KOPT-K1 (cell line): ENCODE data around the gene ITGAL.
A peak's percentile ranks its signal among the peaks of the same experiment; 100 is the strongest.

Source experiments
- H3K27ac ChIP-seq: fragments of 200-600 bp; sonication (generic); 2 replicates; pipeline ENCODE4 v1.5.1; 2016; ENCODE audit warnings: antibody characterized with exemption, mild to moderate bottlenecking, low read depth, low read length; ENCODE audit not compliant: poor library complexity, severe bottlenecking
- H3K36me3 ChIP-seq: fragments of 200-600 bp; sonication (generic); 2 replicates; pipeline ENCODE4 v1.5.1; 2017; ENCODE audit warnings: antibody characterized with exemption, mild to moderate bottlenecking, low read length, moderate library complexity; ENCODE audit not compliant: insufficient read depth
- H3K9me3 ChIP-seq: fragments of 200-600 bp; sonication (generic); 2 replicates; pipeline ENCODE4 v1.5.1; 2017; ENCODE audit warnings: antibody characterized with exemption, low read length, mild to moderate bottlenecking; ENCODE audit not compliant: insufficient read depth, poor library complexity, severe bottlenecking

The ITGAL gene

DNA sequence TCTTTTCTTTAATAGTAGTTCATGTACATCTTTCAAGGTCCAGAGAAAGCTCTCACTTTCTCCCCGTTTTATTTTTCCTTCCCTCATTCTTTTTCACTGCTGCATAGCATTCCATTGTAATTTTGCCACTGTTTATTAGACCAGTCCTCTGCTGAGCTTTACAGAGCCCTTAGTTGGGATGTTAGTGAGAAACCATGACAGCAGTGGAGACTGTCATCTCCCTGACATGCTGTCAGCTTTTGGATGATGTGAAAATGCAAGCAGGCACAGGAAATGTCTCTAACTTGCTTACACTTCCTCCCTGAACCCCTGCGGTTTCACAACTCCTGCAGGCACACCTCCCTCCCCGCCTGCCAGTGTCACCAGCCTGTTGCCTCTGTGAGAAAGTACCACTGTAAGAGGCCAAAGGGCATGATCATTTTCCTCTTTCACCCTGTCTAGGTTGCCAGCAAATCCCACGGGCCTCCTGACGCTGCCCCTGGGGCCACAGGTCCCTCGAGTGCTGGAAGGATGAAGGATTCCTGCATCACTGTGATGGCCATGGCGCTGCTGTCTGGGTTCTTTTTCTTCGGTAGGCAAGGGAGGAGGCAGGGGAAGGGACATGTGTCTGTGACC is at the start of gene ITGAL:
TSS of gene ITGAL (plus strand) at position 415 of the 615 bp plus-strand sequence. CDS start at position 511, 96 bp downstream.
- H3K27ac ChIP-seq = peak within 1 kb of the TSS; percentile 81
- no peaks in the 10 kb centered on the region for H3K9me3 ChIP-seq

DNA sequence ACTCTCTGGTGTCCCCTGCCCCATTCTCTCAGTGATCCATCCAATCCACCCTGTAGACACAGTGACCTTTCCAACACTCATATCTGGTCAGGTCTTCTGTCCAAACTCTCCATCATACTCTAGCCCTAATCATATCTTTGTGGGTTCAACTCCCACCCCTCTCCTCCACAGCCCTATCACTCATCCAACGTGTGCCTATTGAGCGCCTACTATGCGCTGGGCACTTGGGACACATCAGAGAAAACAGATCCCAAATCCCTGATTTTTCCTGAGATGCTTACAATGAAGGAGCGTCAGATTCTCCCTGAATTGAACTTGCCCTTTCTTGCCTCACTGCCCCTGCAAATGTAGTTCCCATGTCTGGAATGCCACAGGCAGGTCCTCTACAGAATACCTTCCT is 44.5 kb upstream of the ITGAL start:
- Histone ChIP-seq H3K9me3 (no peaks in the 10 kb centered on the region), H3K27ac (no peak overlapping the region), H3K36me3 (peaks cover 58% of the 10 kb centered on the region)

More for the DNA sequence above, at the start of gene ITGAL:
- peaks cover 34% of the 10 kb centered on the region for H3K36me3 ChIP-seq

DNA sequence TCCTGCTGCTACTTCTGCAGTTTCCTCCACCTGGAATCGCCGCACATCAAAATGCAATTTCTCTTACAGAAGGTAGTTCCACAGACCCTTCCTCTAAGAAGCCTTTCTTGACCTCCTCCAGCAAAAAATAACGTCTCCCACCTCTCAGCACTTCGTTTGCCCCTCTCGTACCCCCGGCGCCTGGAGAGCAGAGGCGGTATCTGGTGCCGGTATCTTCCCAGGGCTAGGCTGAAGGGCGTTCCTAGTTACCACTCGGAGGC is 43.2 kb upstream of the ITGAL start:
- Histone ChIP-seq H3K9me3 (no peaks in the 10 kb centered on the region), H3K36me3 (peaks cover 45% of the 10 kb centered on the region), H3K27ac (peak overlapping the region; percentile 81)

DNA sequence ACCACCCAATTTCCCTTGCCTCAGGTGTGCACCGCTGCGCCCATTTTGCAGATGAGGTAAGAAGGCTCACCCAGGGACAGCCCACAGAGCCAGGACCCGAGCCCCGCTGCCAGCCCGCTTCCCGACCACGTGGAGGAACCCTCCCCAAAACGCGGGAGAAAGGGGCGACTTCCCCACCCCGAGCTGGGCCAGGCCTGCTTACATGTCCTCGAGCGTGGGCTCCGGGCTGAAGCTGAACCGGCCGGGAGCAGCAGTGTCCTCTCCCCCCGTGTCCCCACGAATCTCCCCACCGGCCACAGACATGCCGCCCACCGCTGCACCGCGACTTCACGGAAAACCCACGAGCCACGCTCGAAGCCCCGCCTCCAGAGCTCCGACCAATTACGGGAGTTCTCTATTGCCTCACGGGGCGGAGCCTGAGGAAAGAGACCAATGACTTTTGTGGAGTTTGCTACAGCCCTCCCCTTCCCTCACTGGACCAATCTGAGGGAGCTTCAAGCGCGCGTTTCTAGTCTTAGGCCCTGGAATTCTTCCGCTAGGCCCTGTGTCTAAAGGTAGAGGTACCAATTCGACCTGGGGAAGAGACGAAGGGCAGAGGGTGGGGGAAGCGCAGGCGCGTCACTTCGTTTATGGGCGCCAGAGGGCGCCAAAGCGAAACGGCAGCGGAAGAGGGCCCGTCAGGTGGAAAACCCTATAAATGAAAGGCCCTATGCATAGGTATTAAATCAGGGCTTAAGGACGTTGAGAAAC is 42.7 kb upstream of the ITGAL start, which contains the start of gene DCTPP1:
TSS of gene DCTPP1 (minus strand) at position 353 of the 750 bp plus-strand sequence. CDS start at position 303, 50 bp downstream.
- Histone ChIP-seq H3K27ac (peak within 1 kb of the TSS; percentile 81), H3K36me3 (peaks cover 40% of the 10 kb centered on the region), H3K9me3 (no peaks in the 10 kb centered on the region)

DNA sequence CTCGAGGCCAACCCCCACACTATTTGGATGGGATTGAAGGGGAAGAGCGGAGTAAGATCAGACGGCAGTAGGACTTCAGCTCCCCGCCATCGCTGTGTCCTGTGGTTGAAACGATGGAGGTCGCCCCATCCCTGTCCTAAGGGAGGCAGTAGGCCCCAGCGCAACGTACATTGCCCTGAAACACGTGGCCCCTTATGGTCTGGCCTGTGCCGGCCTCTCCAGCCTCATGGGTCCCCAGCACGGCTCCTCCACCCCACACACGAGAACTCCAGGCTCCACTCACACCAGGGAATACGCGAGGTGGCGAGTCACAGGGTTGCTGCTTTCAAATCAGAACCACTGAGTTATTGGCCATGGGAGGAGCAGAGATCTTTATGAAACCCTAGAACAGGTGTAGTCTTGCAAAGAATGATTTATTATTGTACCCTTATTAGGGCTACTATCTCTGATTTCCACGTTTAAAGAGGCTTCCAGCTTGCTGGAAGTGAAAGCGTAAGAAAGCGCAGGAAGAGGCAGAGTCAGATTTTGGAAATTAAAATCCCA is 42.0 kb upstream of the ITGAL start:
- no peaks in the 10 kb centered on the region for H3K9me3 ChIP-seq
- H3K27ac ChIP-seq = peak overlapping the region; percentile 81
- H3K36me3 ChIP-seq = peaks cover 33% of the 10 kb centered on the region

DNA sequence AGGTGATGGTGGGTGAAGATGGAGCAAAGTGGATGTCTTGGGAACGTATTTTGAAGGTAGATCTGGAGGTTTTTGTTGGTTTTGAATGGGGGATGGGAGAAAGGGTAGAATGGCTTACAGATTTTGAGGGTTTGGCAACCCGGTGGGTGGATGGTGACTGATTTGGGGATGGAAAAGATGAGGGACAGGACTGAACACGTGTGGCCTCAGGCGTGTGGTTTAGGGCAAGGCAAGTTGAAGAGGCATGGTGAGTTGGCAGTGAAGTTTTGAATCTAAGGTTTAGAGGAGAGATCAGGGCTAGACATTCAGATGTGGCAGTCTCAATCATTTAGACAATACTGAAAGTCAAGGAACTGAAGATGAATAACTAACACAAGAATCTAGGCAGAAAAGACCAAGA is 37.7 kb upstream of the ITGAL start:
- H3K9me3 ChIP-seq = no peaks in the 10 kb centered on the region
- no peak overlapping the region for H3K27ac ChIP-seq

DNA sequence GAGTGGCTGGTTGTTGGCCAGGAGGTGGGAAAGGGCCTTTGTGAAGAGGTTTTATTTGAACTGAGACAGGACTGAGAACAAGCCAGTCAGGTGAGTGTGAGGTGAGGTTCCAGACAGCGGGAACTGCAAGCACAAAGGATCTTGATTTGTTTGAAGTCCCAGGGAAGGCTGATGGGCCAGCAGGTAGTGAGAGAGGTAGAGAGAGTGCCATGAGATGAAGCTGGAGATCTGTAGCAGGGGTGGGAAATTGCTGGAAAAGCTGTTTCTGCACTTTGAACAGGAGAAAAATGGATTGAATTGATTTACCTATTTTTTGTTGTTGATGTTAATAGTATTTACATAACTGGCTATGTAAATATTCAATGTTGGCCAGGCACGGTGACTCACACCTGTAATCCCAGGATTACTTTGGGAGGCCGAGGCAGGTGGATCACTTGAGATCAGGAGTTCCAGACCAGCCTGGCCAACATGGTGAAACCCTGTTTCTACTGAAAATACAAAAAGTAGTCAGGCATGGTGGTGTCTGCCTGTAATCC is 35.0 kb upstream of the ITGAL start:
- Histone ChIP-seq H3K36me3 (no peaks in the 10 kb centered on the region), H3K9me3 (no peaks in the 10 kb centered on the region), H3K27ac (no peak overlapping the region)

More for the DNA sequence above, 37.7 kb upstream of the ITGAL start:
- H3K36me3 ChIP-seq = no peaks in the 10 kb centered on the region

DNA sequence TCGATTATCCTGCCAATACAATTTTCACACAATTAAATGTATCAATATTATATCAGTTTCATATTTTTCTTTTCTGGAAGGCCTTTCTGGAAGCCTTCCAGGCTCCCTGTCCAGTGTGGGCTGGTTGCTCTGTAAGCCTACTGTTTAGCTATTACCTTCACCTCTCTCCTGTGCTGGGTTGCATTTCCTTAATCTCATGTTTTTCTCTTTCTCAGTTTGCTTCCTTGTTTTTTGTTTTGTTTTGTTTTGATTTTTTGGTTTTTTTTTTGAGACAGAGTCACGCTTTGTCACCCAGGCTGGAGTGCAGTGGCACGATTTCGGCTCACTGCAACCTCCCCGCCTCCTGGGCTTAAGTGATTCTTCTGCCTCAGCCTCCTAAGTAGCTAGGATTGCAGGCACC is 33.7 kb upstream of the ITGAL start:
- no peak overlapping the region for H3K27ac ChIP-seq
- H3K9me3 ChIP-seq = no peaks in the 10 kb centered on the region
- H3K36me3 ChIP-seq = peaks cover 12% of the 10 kb centered on the region

DNA sequence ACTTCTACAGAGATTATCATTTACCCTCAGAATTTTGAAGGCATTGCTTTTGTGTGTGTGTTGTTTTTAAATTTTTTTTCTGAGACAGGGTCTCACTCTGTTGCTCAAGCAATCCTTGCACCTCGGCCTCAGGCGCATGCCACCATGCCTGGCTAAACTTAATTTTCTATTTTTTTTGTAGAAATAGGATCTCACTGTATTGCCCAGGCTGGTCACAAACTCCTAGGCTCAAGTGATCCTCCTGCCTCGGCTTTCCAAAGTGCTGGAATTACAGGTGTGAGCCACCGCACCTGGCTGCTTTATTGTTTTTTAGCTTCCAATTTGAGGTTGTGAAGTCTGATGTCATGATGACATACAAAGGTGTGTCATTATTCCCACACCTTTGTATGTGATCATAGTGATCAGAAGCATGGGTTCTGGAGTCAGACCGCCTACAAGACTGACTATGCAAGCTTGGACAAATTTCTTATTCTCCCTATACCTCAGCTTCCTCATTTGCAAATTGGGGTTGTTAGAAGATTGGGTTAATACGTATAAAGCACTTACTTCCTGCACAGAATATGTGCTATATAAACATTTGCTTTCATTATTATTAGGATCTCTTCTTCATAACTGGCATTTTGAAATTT is 32.7 kb upstream of the ITGAL start:
- Histone ChIP-seq H3K9me3 (no peaks in the 10 kb centered on the region), H3K36me3 (peaks cover 22% of the 10 kb centered on the region), H3K27ac (no peak overlapping the region)

DNA sequence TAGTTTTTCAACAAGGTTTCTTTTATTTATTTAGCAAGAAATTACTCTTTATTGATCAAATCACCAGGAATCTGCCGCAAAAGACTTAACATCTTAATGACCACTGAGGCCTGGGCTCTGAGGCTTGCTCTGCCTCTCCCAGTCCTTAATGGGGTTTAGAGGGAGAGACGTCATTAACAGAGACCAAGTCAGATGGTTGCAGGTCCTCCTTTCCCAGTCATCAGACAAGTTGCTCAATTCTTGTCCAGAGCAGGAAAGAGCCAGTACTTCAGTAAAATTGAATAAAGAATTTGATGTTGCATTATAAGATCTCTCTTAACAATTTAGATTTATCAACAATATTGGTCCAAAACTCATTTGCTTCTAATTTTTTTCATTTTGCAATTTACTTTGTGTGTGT is 28.9 kb upstream of the ITGAL start:
- H3K9me3 ChIP-seq = no peaks in the 10 kb centered on the region
- H3K27ac ChIP-seq = no peak overlapping the region
- peaks cover 23% of the 10 kb centered on the region for H3K36me3 ChIP-seq

DNA sequence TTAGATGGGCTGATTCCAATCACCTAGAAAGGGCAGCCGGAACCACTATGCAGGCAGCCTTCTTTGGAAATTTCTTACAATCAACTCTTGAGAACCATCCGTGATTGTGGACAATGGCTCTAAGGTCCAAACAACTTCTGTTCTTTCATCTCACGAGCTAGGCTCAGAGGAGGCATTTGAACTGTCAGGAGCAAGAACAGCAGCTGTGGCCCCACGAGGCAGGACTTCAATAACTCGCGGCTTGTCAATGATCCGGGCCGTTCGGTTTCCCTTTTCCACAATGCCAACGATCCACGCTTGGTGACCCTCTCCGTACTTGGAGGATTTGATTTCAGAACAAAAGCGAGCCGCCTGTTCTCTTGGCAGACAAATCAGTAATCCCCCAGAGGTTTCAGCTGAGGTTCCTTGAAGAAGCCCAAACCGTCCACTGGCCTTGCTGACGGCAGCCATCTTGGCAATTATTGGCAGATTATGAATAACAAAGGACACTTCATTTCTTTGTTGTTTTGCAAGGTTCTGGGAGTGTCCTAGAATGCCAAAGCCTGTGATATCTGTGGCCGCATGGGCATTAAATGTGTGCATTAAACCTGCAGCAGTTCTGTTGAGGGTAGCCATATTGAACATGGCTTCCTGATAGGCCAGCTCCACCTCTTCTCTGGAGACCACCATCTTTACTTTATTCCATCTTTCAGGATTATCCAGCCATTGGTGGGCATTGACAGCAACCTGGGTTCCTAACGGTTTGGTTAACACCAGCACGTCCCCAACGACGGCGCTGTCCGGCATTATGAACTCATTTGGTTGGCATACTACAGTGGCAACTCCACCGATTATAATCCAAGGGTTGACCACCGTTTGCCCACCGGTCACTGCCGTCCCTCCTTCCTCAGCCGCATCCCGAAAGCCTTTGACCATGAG is 28.1 kb upstream of the ITGAL start:
- peak overlapping the region; percentile 80 for H3K27ac ChIP-seq
- H3K9me3 ChIP-seq = no peaks in the 10 kb centered on the region
- peaks cover 23% of the 10 kb centered on the region for H3K36me3 ChIP-seq

DNA sequence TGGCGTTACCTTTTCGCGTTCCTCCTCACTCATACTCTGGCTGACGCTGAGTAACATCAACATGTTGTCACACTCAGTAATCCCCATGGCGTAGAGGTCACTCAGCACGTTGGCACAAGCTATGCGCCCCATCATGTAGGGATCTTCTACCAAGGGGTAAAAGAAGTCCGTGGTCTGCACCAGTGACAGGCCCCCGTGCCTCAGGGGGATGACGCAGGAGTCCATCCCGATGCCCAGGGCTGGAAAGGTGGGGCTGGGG is 27.5 kb upstream of the ITGAL start:
- H3K36me3 ChIP-seq = peaks cover 23% of the 10 kb centered on the region
- H3K27ac ChIP-seq = peak overlapping the region; percentile 80
- no peaks in the 10 kb centered on the region for H3K9me3 ChIP-seq

DNA sequence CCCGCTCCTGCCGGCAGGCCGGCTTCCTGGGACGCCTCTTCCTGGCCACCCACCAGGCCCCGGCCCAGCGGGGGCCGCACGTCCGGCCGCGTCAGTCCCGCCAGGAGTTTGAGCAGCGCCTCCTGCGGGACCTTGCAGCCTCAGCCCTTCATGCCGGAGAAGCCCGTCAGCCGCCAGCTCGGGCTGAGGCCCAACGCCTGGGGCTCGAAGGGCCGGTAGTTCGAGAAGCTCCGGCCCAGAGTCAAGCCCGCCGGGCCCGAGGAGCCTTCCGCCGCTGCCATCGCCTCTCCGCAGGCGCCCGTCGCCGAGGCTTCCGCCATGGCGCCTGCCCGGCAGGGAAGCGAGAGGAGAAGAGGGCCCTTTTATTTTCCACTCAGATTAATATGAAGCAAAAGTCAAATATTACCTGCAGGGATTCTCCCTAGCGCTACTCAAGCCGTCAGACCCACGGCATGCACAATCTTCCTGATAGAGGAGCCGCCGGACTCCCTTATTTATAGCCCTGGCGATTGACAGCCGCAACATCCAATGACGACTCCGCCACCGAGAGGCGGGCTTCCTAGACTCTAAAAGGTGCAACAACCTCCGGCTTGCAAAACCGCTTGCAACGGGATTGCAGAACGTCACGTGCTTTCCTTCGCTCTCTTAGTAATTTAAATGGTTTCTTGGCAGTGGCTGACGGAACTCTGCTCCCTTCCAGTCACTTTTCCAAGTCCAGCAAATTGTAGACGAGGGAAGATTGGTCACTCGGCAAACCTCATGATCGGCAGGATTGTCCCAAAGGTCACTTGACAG is 26.9 kb upstream of the ITGAL start, which contains the start of gene SEPHS2:
TSS of gene SEPHS2 (minus strand) at position 467 of the 795 bp plus-strand sequence. CDS start at position 320, 147 bp downstream.
- Histone ChIP-seq H3K27ac (peak within 1 kb of the TSS; percentile 80), H3K9me3 (no peaks in the 10 kb centered on the region)

DNA sequence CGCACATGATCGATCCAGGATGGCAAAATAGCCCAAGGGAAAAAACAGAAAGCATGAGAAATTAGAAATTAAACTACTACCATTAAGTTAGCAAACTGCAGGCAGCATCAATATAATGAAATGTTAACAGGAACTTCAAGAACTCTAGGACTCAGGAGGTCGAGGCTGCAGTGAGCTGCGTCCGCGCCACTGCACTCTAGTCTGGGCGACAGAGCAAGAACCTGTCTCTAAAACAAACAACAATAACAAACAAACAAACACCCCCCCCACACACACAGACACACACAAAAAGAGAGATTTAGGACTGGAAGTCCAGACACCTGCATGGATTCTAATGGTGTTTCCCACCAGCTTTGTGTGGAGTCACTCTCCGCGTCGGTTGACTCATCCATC is 26.3 kb upstream of the ITGAL start:
- peak overlapping the region; percentile 80 for H3K27ac ChIP-seq
- no peaks in the 10 kb centered on the region for H3K9me3 ChIP-seq
- peaks cover 23% of the 10 kb centered on the region for H3K36me3 ChIP-seq

More for the DNA sequence above, 26.9 kb upstream of the ITGAL start, which contains the start of gene SEPHS2:
- H3K36me3 ChIP-seq = peaks cover 23% of the 10 kb centered on the region
